ENCODE measurements around the gene HEATR5A.

- TF ChIP-seq CTCF (IDR thresholded peaks at IDR 0.05; ENCODE audit: borderline replicate concordance, extremely low read depth, low read length, poor library complexity, severe bottlenecking) = no peak
- TF ChIP-seq EZH2 (IDR thresholded peaks at IDR 0.05; ENCODE audit: borderline replicate concordance, low read depth, low read length, severe bottlenecking) = no peak
Observed at GRCh38 chr14:31441273-31442111, 21.1 kb upstream of the HEATR5A start.
